Mesothelial cell of epicardium (in vitro differentiated cells): ENCODE data around the gene CENPX. TPM values are rescaled to one million over a fixed set of nuclear protein-coding genes. Genes with fewer than 3 reads are reported as not detected.

Experiments used
- DNase-seq, 2 experiments: peaks; one replicate each; pipeline ENCODE4 v3.0.0; 2021; ENCODE audit warnings: low spot score in 2 of 2; ENCODE audit not compliant: unreplicated experiment in 2 of 2
- H3K27ac Mint-ChIP-seq: 2 replicates; pipeline ENCODE4 v1.8.0; 2021; ENCODE audit warnings: mixed read lengths
- H3K27me3 Mint-ChIP-seq: 2 replicates; pipeline ENCODE4 v1.8.0; 2021; ENCODE audit warnings: low read depth, mixed read lengths
- H3K36me3 Mint-ChIP-seq: 2 replicates; pipeline ENCODE4 v1.8.0; 2021; ENCODE audit warnings: mixed read lengths
- H3K4me1 Mint-ChIP-seq: 2 replicates; pipeline ENCODE4 v1.8.0; 2021; ENCODE audit warnings: mixed read lengths
- H3K4me3 Mint-ChIP-seq: 2 replicates; pipeline ENCODE4 v1.8.0; 2021; ENCODE audit warnings: mild to moderate bottlenecking, moderate library complexity, mixed read lengths
- H3K9me3 Mint-ChIP-seq: 2 replicates; pipeline ENCODE4 v1.8.0; 2021; ENCODE audit warnings: mixed read lengths
- total RNA-seq: library from RNA; stranded (reverse); gene quantifications from 3 replicates; pipeline ENCODE4 v1.2.1, GENCODE V29; 2021
- TF ChIP-seq, protein P1 (sequence below): fragments of 200-600 bp; sonication (generic); IDR thresholded peaks from one replicate; pipeline ENCODE4 v1.5.0; 2021; ENCODE audit warnings: antibody characterized with exemption; ENCODE audit not compliant: unreplicated experiment

CENPX gene
- total RNA-seq, 1 donor from 2014 or later: 40.6 TPM

DNA sequence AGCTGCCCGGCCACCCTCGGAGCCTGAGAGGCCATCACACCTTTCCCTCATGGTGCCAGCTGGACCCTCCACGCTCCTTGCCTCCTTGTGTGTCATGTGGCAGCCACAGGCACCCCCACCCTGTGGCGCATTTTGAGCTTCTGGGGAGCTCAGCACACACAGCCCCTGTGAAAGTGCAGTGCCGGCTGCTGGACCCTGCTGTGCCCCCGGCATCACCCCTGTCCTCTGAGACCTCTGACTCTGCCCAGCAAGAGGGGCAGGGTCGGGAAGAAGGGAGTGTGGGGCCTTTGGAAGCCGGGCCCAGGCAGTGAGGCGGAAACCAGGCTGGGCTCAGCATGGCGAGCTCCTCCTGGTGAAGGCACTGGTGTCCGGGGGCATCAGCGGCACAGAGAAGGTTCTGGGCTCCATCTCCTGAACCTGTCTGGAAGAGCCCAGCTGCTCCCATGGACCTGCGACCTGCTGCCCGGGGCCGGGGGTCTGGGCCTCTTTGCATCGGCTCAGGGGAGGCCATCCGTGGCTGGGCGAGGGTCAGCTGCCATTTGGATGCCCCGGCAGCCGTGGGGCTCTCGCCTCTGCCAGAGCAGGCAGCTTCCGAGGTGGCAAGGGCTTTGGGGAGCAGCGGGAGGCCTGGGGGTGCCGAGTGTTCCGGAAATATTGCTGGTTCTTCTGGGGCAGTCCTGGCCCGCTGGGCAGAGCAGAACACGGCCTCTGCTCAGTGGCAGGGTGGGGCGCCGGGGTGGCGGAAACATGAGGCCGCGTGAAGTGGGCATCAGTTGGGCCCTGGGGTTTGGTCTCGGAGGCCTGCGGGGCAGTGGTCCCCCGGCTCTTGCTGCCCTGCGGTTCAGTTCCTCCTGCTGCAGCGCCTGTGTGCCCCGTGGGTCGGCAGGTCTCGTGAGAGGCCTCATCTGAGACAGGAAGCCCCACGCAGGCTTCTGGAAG is 17.9 kb downstream of the CENPX start:
- Mint-ChIP-seq H3K27ac (no peak overlapping the region), H3K36me3 (no peaks in the 10 kb centered on the region), H3K4me3 (no peak overlapping the region), H3K4me1 (peaks cover 23% of the 10 kb centered on the region), H3K9me3 (no peaks in the 10 kb centered on the region), H3K27me3 (no peaks in the 10 kb centered on the region)
- DNase-seq: no peak
- TF ChIP-seq, protein P1, sequence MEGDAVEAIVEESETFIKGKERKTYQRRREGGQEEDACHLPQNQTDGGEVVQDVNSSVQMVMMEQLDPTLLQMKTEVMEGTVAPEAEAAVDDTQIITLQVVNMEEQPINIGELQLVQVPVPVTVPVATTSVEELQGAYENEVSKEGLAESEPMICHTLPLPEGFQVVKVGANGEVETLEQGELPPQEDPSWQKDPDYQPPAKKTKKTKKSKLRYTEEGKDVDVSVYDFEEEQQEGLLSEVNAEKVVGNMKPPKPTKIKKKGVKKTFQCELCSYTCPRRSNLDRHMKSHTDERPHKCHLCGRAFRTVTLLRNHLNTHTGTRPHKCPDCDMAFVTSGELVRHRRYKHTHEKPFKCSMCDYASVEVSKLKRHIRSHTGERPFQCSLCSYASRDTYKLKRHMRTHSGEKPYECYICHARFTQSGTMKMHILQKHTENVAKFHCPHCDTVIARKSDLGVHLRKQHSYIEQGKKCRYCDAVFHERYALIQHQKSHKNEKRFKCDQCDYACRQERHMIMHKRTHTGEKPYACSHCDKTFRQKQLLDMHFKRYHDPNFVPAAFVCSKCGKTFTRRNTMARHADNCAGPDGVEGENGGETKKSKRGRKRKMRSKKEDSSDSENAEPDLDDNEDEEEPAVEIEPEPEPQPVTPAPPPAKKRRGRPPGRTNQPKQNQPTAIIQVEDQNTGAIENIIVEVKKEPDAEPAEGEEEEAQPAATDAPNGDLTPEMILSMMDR: no peak

DNA sequence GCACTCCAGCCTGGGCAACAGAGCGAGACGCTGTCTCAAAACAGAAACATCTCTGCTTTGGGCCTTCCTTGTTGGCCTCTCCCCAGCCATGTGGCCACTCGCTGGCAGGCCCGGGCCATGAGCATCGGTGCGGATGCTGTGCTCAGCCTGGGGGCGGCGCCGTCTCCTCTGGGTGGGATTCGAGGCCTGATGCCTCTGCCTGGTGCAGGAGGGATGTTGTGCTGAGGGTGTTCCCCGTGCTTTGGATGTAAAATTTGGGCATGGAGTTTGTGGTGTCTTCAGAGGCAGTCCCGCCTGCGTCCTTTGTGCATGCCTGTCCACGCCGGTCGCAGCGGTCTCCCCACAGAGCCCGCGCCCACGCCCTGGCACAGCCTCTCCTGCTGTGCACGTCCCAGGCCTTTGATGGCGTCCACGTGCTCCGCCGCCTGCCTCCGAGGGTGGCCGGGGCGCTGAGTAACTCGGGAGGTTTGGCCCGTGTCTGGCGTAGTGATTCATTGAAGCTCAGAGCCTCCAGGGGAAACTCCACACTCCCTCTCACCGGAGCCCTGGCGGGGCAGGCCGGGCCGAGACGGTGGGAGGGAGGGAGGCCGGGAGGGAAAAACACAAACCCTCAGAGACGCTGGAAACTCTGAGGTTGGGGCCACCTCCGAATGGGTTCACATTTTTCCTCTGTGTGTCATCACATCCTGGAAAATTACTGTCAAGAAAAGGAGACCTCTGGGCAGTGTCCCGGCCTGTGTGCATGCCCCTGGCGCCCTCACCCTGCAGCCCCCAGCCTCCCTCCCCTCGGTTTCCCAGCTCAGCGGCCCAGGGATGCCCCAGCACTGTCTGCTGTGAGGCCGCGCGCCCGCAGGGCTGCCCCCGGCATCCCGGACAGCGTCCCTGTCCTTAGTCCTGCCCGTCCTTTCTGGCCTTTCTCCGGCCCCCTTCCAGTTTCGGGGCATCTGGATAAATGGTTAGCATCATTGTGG is 19.0 kb downstream of the CENPX start:
- peaks cover 23% of the 10 kb centered on the region for H3K4me1 Mint-ChIP-seq
- DNase-seq: peak; percentile 56 to 77
- H3K27ac Mint-ChIP-seq: no peak overlapping the region
- TF ChIP-seq, protein P1: no peak
- no peak overlapping the region for H3K4me3 Mint-ChIP-seq
- no peaks in the 10 kb centered on the region for H3K36me3 Mint-ChIP-seq
- H3K9me3 Mint-ChIP-seq: no peaks in the 10 kb centered on the region
- no peaks in the 10 kb centered on the region for H3K27me3 Mint-ChIP-seq

DNA sequence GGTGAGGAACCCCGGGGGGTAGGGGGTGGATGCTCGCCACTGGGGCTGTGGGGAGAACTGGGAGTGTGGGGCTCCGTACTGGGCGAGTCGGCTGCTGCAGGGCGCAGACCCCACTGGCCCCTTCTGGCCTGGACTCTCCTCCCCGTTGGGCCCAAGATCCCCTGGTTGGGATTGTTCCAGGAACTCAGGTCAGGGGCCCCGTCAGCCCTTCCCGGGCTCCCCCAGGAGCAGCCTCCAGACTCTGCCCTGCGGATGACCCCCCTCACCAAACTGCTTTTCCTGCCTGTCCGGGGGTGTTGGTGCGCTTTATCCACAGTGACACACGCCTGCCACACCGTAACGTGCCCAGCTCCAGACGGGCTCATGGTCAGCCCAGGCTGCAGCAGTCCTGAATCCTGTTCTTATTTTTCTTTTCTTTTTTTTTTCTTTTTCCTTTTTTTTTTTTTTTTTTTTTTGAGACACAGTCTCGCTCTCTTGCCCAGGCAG is 21.1 kb downstream of the CENPX start:
- Mint-ChIP-seq H3K4me1 (peaks cover 27% of the 10 kb centered on the region), H3K4me3 (no peak overlapping the region), H3K36me3 (peaks cover 5% of the 10 kb centered on the region), H3K27me3 (no peaks in the 10 kb centered on the region), H3K9me3 (no peaks in the 10 kb centered on the region), H3K27ac (no peak overlapping the region)
- TF ChIP-seq, protein P1: no peak
- no peak for DNase-seq

DNA sequence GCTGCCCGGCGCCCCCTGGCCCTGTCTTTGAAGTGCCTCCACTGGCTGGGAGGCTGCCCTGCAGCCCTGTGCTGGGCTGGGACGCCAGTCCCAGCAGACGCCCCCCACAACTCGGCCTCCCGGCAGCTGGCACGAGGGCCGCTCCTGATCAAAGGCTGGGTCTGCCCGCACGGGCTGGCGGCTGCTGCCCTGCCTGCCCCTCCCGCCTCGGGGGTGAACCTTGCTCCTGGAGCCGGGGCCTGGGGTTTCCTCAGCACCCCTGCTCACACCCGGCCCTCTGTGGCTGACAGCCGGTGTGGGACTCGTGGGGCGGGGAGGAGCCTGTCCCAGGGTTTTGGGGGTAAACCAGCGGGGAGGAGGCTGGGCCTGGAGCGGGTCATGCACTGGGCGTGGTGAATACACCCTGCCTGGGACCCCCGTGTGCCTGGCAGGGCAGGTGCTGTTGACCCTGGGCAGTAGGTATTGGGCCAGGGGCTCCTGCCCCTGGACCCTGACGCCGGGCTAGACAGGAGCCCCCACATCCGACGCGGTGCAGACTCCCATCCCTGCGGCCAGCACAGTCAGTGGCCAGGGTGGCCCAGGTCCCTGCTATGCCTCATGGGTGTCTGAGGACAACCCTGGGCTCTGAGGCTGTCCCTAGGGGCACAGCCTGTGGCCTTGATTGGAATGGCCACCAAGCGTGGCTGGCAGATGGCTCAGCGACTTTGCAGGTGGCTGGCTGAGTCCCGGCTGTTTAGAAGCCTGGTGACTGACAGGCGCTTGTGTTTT is 21.7 kb downstream of the CENPX start:
- no peak for DNase-seq
- H3K4me1 Mint-ChIP-seq: peaks cover 21% of the 10 kb centered on the region

More for the DNA sequence above, 21.7 kb downstream of the CENPX start:
- no peaks in the 10 kb centered on the region for H3K27me3 Mint-ChIP-seq
- no peak overlapping the region for H3K4me3 Mint-ChIP-seq
- TF ChIP-seq, protein P1: no peak
- H3K27ac Mint-ChIP-seq: no peak overlapping the region
- H3K9me3 Mint-ChIP-seq: no peaks in the 10 kb centered on the region
- H3K36me3 Mint-ChIP-seq: peaks cover 6% of the 10 kb centered on the region
